GM12878 (cell line): ENCODE results near the gene TBKBP1. TPM values are rescaled to one million over a fixed set of nuclear protein-coding genes. Genes with fewer than 3 reads are reported as not detected.

ENCODE experiments used
- ATF3 ChIP-seq: IDR thresholded peaks from 2 replicates; pipeline ENCODE4 v1.6.1; 2011; ENCODE audit warnings: low read depth, mild to moderate bottlenecking, low read length, moderate library complexity, borderline replicate concordance; ENCODE audit errors: extremely low read depth
- BMI1 ChIP-seq: fragments of 450-650 bp; IDR thresholded peaks from 2 replicates; pipeline ENCODE4 v1.6.1; 2016; ENCODE audit warnings: mild to moderate bottlenecking, moderate library complexity, borderline replicate concordance
- CBX5 ChIP-seq: sonication (generic); IDR thresholded peaks from 2 replicates; pipeline ENCODE4 v1.6.1; 2016; ENCODE audit warnings: low read depth, moderate library complexity, mild to moderate bottlenecking, inconsistent platforms
- CEBPZ ChIP-seq: fragments of 150-350 bp; IDR thresholded peaks from 2 replicates; pipeline ENCODE4 v1.6.1; 2016; ENCODE audit warnings: low read depth, low read length
- CTCF ChIP-seq, 3 experiments: IDR thresholded peaks in 2 of 3; conservative IDR thresholded peaks in 1 of 3; 2 replicates each; pipeline ENCODE4 v1.5.1; 2011; ENCODE audit warnings: low read depth in 3 of 3, low read length in 3 of 3, mild to moderate bottlenecking in 3 of 3, control low read depth in 2 of 3, moderate library complexity in 2 of 3, inconsistent platforms in 1 of 3, mixed read lengths in 1 of 3; ENCODE audit not compliant: control insufficient read depth in 2 of 3, insufficient read depth in 1 of 3; ENCODE audit errors: extremely low read depth in 1 of 3
- JUNB ChIP-seq: IDR thresholded peaks from 2 replicates; pipeline ENCODE4 v1.6.1; 2016; ENCODE audit warnings: antibody characterized with exemption, mild to moderate bottlenecking
- MAX ChIP-seq: IDR thresholded peaks from 2 replicates; pipeline ENCODE4 v1.6.1; 2012; ENCODE audit warnings: low read depth, low read length, improper control_type of control experiment
- MYC ChIP-seq: IDR thresholded peaks from 2 replicates; pipeline ENCODE4 v1.6.1; 2011; ENCODE audit warnings: mild to moderate bottlenecking, low read length, moderate library complexity, inconsistent platforms; ENCODE audit not compliant: insufficient read depth, insufficient replicate concordance, insufficient read length, severe bottlenecking
- NBN ChIP-seq: fragments of 450-650 bp; IDR thresholded peaks from 2 replicates; pipeline ENCODE4 v1.6.1; 2016
- NR2C1 ChIP-seq: fragments of 450-650 bp; IDR thresholded peaks from 2 replicates; pipeline ENCODE4 v1.6.1; 2017; ENCODE audit warnings: antibody characterized with exemption, mild to moderate bottlenecking, moderate library complexity
- NR2C2 ChIP-seq: IDR thresholded peaks from 2 replicates; pipeline ENCODE4 v1.6.1; 2011; ENCODE audit warnings: borderline replicate concordance, low read depth; ENCODE audit not compliant: control insufficient read depth, insufficient read length
- RELB ChIP-seq: fragments of 450-650 bp; IDR thresholded peaks from 2 replicates; pipeline ENCODE4 v1.6.1; 2017; ENCODE audit warnings: low read depth, mild to moderate bottlenecking, moderate library complexity
- SIX5 ChIP-seq: IDR thresholded peaks from 2 replicates; pipeline ENCODE4 v1.6.1; 2011; ENCODE audit warnings: mild to moderate bottlenecking, low read depth, low read length, moderate library complexity; ENCODE audit not compliant: severe bottlenecking
- SMC3 ChIP-seq: IDR thresholded peaks from 2 replicates; pipeline ENCODE4 v1.6.1; 2011; ENCODE audit warnings: low read length, improper control_type of control experiment, borderline replicate concordance
- WRNIP1 ChIP-seq: IDR thresholded peaks from 2 replicates; pipeline ENCODE4 v1.6.1; 2011; ENCODE audit warnings: low read depth, low read length, improper control_type of control experiment, borderline replicate concordance
- ZBTB4 ChIP-seq: fragments of 450-650 bp; formaldehyde crosslinking; IDR thresholded peaks from 2 replicates; pipeline ENCODE4 v1.4.0; 2022; ENCODE audit warnings: mild to moderate bottlenecking, moderate library complexity
- ZNF207 ChIP-seq: fragments of 450-650 bp; IDR thresholded peaks from 2 replicates; pipeline ENCODE4 v1.6.1; 2014; ENCODE audit warnings: antibody characterized with exemption, mild to moderate bottlenecking, borderline replicate concordance
- polyA plus RNA-seq, 11 experiments: library from polyadenylated mRNA; depleted of rRNA in 4 of 11; unstranded in 6 of 11; stranded (reverse) in 5 of 11; fragments of >200 nt; fragmentation: Nextera tagmentation in 4 of 11; fragmentation: Illumina TruSeq in 1 of 11; extraction: Ambion mirVana in 4 of 11; extraction: Trizol in 1 of 11; gene quantifications; 1 replicate in 1 of 11; 2 replicates in 10 of 11; pipeline versions ENCODE4 v1.2.1 to v1.2.3, GENCODE V29; 2011 to 2016; ENCODE audit warnings: inconsistent platforms in 2 of 11, missing spikeins in 2 of 11, low read depth in 1 of 11
- total RNA-seq, 4 experiments: library from RNA; depleted of rRNA in 3 of 4; stranded (reverse); fragments of >200 nt in 3 of 4; fragmentation: Illumina TruSeq in 1 of 4; extraction: Trizol in 1 of 4; gene quantifications; 2 replicates each; pipeline versions ENCODE4 v1.2.1 to v1.2.3, GENCODE V29; 2013 to 2021

The TBKBP1 gene
- total and polyA plus RNA-seq, 10 of the 15 experiments (the other 5 are each of a cell fraction or from before 2014, with no cell fraction given) = 0.11 to 2.7 (median 0.74) TPM; not detected in 3

GRCh38 chr17:47713980-47714700 lies 20.2 kb downstream of the TBKBP1 start (continued):
- TF ChIP-seq RELB (no peak), WRNIP1 (no peak), NBN (no peak), CEBPZ (no peak), ZNF207 (0 out of 2 replicates have a peak, but pooled peaks have one; percentile 21), CBX5 (no peak), JUNB (no peak), MAX (no peak), CTCF (IDR thresholded peaks at IDR 0.05 in 2 of 3, conservative IDR thresholded peaks at IDR 0.05 in 1 of 3; ENCODE audit: control insufficient read depth in 2 of 3, extremely low read depth in 1 of 3, insufficient read depth in 1 of 3, low read depth in 3 of 3, low read length in 3 of 3) (peak; percentile 22 to 27 (median 23); a peak in 5 of 6 replicates), SMC3 (0 out of 2 replicates have a peak, but pooled peaks have one; percentile 3), NR2C2 (no peak), ATF3 (no peak), NR2C1 (no peak), ZBTB4 (CRISPR knock-in tag) (no peak), SIX5 (no peak), BMI1 (no peak), MYC (no peak)
